ENCODE results near the gene MLN.

Gene MLN

GRCh38 chr6:33786736-33787135, 17.1 kb downstream of the MLN start:
- H3K9me3 ChIP-seq (ENCODE audit: insufficient read depth, low read depth, low read length): no peaks in the 10 kb centered on the region
- peaks cover 62% of the 10 kb centered on the region for H3K4me1 ChIP-seq (ENCODE audit: insufficient read depth, low read length)
- no peak overlapping the region; the same call in 1 of the 2 replicates for H3K27ac ChIP-seq (ENCODE audit: low read depth, low read length)
- no peaks in the 10 kb centered on the region for H3K27me3 ChIP-seq (ENCODE audit: insufficient read depth, low read length)
- H3K36me3 ChIP-seq (ENCODE audit: insufficient read depth, low read length): peaks cover 41% of the 10 kb centered on the region
- no peak overlapping the region for H3K9ac ChIP-seq (ENCODE audit: low read depth, low read length)
- H3K4me3 ChIP-seq (ENCODE audit: low read length): 0 out of 2 replicates have a peak overlapping the region, but pooled peaks have one; percentile 83
- 89% methylated on average over 3 of the region's 3 CpGs for WGBS

GRCh38 chr6:33785778-33786177, 18.0 kb downstream of the MLN start:
- Histone ChIP-seq H3K4me1 (ENCODE audit: insufficient read depth, low read length) (peaks cover 62% of the 10 kb centered on the region), H3K36me3 (ENCODE audit: insufficient read depth, low read length) (peaks cover 43% of the 10 kb centered on the region), H3K9ac (ENCODE audit: low read depth, low read length) (no peak overlapping the region; the same call in 1 of the 2 replicates), H3K27ac (ENCODE audit: low read depth, low read length) (peak overlapping the region; percentile 27; the same call in 1 of the 2 replicates), H3K27me3 (ENCODE audit: insufficient read depth, low read length) (no peaks in the 10 kb centered on the region), H3K9me3 (ENCODE audit: insufficient read depth, low read depth, low read length) (no peaks in the 10 kb centered on the region), H3K4me3 (ENCODE audit: low read length) (no peak overlapping the region)
- WGBS: 51% methylated on average over 3 of the region's 3 CpGs

- WGBS: 82% methylated on average over 13 of the region's 13 CpGs
- H3K9ac ChIP-seq (ENCODE audit: low read depth, low read length): no peak overlapping the region
- H3K9me3 ChIP-seq (ENCODE audit: insufficient read depth, low read depth, low read length): no peaks in the 10 kb centered on the region
- no peak overlapping the region for H3K27ac ChIP-seq (ENCODE audit: low read depth, low read length)
- peaks cover 64% of the 10 kb centered on the region for H3K4me1 ChIP-seq (ENCODE audit: insufficient read depth, low read length)
- peaks cover 53% of the 10 kb centered on the region for H3K36me3 ChIP-seq (ENCODE audit: insufficient read depth, low read length)
- H3K4me3 ChIP-seq (ENCODE audit: low read length): no peak overlapping the region
- H3K27me3 ChIP-seq (ENCODE audit: insufficient read depth, low read length): no peaks in the 10 kb centered on the region
Observed at GRCh38 chr6:33784787-33785186, 19.0 kb downstream of the MLN start.

- WGBS: 95% methylated on average over 8 of the region's 10 CpGs
- H3K27ac ChIP-seq (ENCODE audit: low read depth, low read length): no peak overlapping the region
- peaks cover 65% of the 10 kb centered on the region for H3K4me1 ChIP-seq (ENCODE audit: insufficient read depth, low read length)
- H3K9ac ChIP-seq (ENCODE audit: low read depth, low read length): no peak overlapping the region
- H3K9me3 ChIP-seq (ENCODE audit: insufficient read depth, low read depth, low read length): no peaks in the 10 kb centered on the region
- H3K36me3 ChIP-seq (ENCODE audit: insufficient read depth, low read length): peaks cover 61% of the 10 kb centered on the region
- H3K4me3 ChIP-seq (ENCODE audit: low read length): no peak overlapping the region
- H3K27me3 ChIP-seq (ENCODE audit: insufficient read depth, low read length): no peaks in the 10 kb centered on the region
Observed at GRCh38 chr6:33783781-33784520, 19.9 kb downstream of the MLN start.

GRCh38 chr6:33782561-33782960, 21.2 kb downstream of the MLN start:
- no peak overlapping the region for H3K4me3 ChIP-seq (ENCODE audit: low read length)
- H3K4me1 ChIP-seq (ENCODE audit: insufficient read depth, low read length): peaks cover 73% of the 10 kb centered on the region
- H3K27ac ChIP-seq (ENCODE audit: low read depth, low read length): peak overlapping the region; percentile 96
- H3K9ac ChIP-seq (ENCODE audit: low read depth, low read length): peak overlapping the region; percentile 56; the same call in 1 of the 2 replicates
- no peaks in the 10 kb centered on the region for H3K9me3 ChIP-seq (ENCODE audit: insufficient read depth, low read depth, low read length)
- H3K27me3 ChIP-seq (ENCODE audit: insufficient read depth, low read length): no peaks in the 10 kb centered on the region
- 95% methylated on average over 5 of the region's 5 CpGs for WGBS
- H3K36me3 ChIP-seq (ENCODE audit: insufficient read depth, low read length): peaks cover 74% of the 10 kb centered on the region

- Histone ChIP-seq H3K36me3 (ENCODE audit: insufficient read depth, low read length) (peaks cover 84% of the 10 kb centered on the region), H3K4me1 (ENCODE audit: insufficient read depth, low read length) (peaks cover 60% of the 10 kb centered on the region), H3K27me3 (ENCODE audit: insufficient read depth, low read length) (no peaks in the 10 kb centered on the region), H3K9me3 (ENCODE audit: insufficient read depth, low read depth, low read length) (no peaks in the 10 kb centered on the region), H3K4me3 (ENCODE audit: low read length) (no peak overlapping the region; the same call in 1 of the 2 replicates), H3K27ac (ENCODE audit: low read depth, low read length) (peak overlapping the region; percentile 96), H3K9ac (ENCODE audit: low read depth, low read length) (peak overlapping the region; percentile 56)
- 57% methylated on average over 16 of the region's 16 CpGs for WGBS
Observed at GRCh38 chr6:33781131-33781975, 22.4 kb downstream of the MLN start.

GRCh38 chr6:33779895-33780294, 23.9 kb downstream of the MLN start:
- no peak overlapping the region for H3K9ac ChIP-seq (ENCODE audit: low read depth, low read length)
- peaks cover 47% of the 10 kb centered on the region for H3K4me1 ChIP-seq (ENCODE audit: insufficient read depth, low read length)
- peaks cover 89% of the 10 kb centered on the region for H3K36me3 ChIP-seq (ENCODE audit: insufficient read depth, low read length)
- no peaks in the 10 kb centered on the region for H3K9me3 ChIP-seq (ENCODE audit: insufficient read depth, low read depth, low read length)
- no peaks in the 10 kb centered on the region for H3K27me3 ChIP-seq (ENCODE audit: insufficient read depth, low read length)
- peak overlapping the region; percentile 96 for H3K27ac ChIP-seq (ENCODE audit: low read depth, low read length)
- WGBS: 93% methylated on average over 14 of the region's 14 CpGs
- H3K4me3 ChIP-seq (ENCODE audit: low read length): no peak overlapping the region

GRCh38 chr6:33779290-33779689, 24.5 kb downstream of the MLN start:
- Histone ChIP-seq H3K36me3 (ENCODE audit: insufficient read depth, low read length) (peaks cover 88% of the 10 kb centered on the region), H3K9ac (ENCODE audit: low read depth, low read length) (no peak overlapping the region), H3K27me3 (ENCODE audit: insufficient read depth, low read length) (no peaks in the 10 kb centered on the region), H3K27ac (ENCODE audit: low read depth, low read length) (peak overlapping the region; percentile 96; the same call in 1 of the 2 replicates), H3K4me1 (ENCODE audit: insufficient read depth, low read length) (peaks cover 47% of the 10 kb centered on the region), H3K4me3 (ENCODE audit: low read length) (no peak overlapping the region), H3K9me3 (ENCODE audit: insufficient read depth, low read depth, low read length) (no peaks in the 10 kb centered on the region)
- 63% methylated on average over 6 of the region's 7 CpGs for WGBS

- Histone ChIP-seq H3K27me3 (ENCODE audit: insufficient read depth, low read length) (no peaks in the 10 kb centered on the region), H3K4me3 (ENCODE audit: low read length) (no peak overlapping the region), H3K9me3 (ENCODE audit: insufficient read depth, low read depth, low read length) (no peaks in the 10 kb centered on the region), H3K27ac (ENCODE audit: low read depth, low read length) (peak overlapping the region; percentile 57; the same call in 1 of the 2 replicates), H3K9ac (ENCODE audit: low read depth, low read length) (no peak overlapping the region), H3K4me1 (ENCODE audit: insufficient read depth, low read length) (peaks cover 47% of the 10 kb centered on the region), H3K36me3 (ENCODE audit: insufficient read depth, low read length) (peaks cover 86% of the 10 kb centered on the region)
- WGBS: 65% methylated on average over 12 of the region's 12 CpGs
Observed at GRCh38 chr6:33778444-33779121, 25.2 kb downstream of the MLN start.

GRCh38 chr6:33777398-33778388, 26.1 kb downstream of the MLN start:
- Histone ChIP-seq H3K27me3 (ENCODE audit: insufficient read depth, low read length) (no peaks in the 10 kb centered on the region), H3K9ac (ENCODE audit: low read depth, low read length) (no peak overlapping the region), H3K4me3 (ENCODE audit: low read length) (no peak overlapping the region), H3K36me3 (ENCODE audit: insufficient read depth, low read length) (peaks cover 86% of the 10 kb centered on the region), H3K9me3 (ENCODE audit: insufficient read depth, low read depth, low read length) (no peaks in the 10 kb centered on the region), H3K27ac (ENCODE audit: low read depth, low read length) (peak overlapping the region; percentile 57; the same call in 1 of the 2 replicates), H3K4me1 (ENCODE audit: insufficient read depth, low read length) (peaks cover 46% of the 10 kb centered on the region)
- 92% methylated on average over 25 of the region's 25 CpGs for WGBS
